Measurements from ENCODE around the gene OR2AG1.

OR2AG1 gene

GRCh38 chr11:6746626-6747025 lies 36.2 kb upstream of the OR2AG1 start:
- Histone ChIP-seq H3K27me3 (replicated peaks; ENCODE audit: control insufficient read depth, insufficient read depth, low read length) (peaks cover 2% of the 10 kb centered on the region), H3K9me3 (ENCODE audit: control insufficient read depth, low read length) (no peaks in the 10 kb centered on the region), H3K4me1 (ENCODE audit: control insufficient read depth, insufficient read depth, low read length) (no peaks in the 10 kb centered on the region), H3K4me3 (ENCODE audit: low read length) (no peak overlapping the region), H3K9ac (ENCODE audit: low read length) (no peak overlapping the region), H3K36me3 (ENCODE audit: control insufficient read depth, insufficient read depth, low read length, severe bottlenecking) (no peaks in the 10 kb centered on the region)
- DNase-seq (ENCODE audit: low read depth), result no peak

- no peak overlapping the region for H3K4me3 ChIP-seq (ENCODE audit: low read length)
- H3K36me3 ChIP-seq (ENCODE audit: control insufficient read depth, insufficient read depth, low read length, severe bottlenecking), result no peaks in the 10 kb centered on the region
- no peaks in the 10 kb centered on the region for H3K9me3 ChIP-seq (ENCODE audit: control insufficient read depth, low read length)
- no peak overlapping the region for H3K9ac ChIP-seq (ENCODE audit: low read length)
- H3K4me1 ChIP-seq (ENCODE audit: control insufficient read depth, insufficient read depth, low read length), result no peaks in the 10 kb centered on the region
- DNase-seq (ENCODE audit: low read depth), result no peak
- H3K27me3 ChIP-seq (replicated peaks; ENCODE audit: control insufficient read depth, insufficient read depth, low read length), result peaks cover 3% of the 10 kb centered on the region
These were observed 35.6 kb upstream of the OR2AG1 start for GRCh38 chr11:6747097-6747668.

GRCh38 chr11:6755303-6755952 lies 27.4 kb upstream of the OR2AG1 start:
- Histone ChIP-seq H3K27me3 (replicated peaks; ENCODE audit: control insufficient read depth, insufficient read depth, low read length) (peaks cover 3% of the 10 kb centered on the region), H3K9me3 (ENCODE audit: control insufficient read depth, low read length) (no peaks in the 10 kb centered on the region), H3K4me3 (ENCODE audit: low read length) (no peak overlapping the region), H3K36me3 (ENCODE audit: control insufficient read depth, insufficient read depth, low read length, severe bottlenecking) (no peaks in the 10 kb centered on the region), H3K4me1 (ENCODE audit: control insufficient read depth, insufficient read depth, low read length) (no peaks in the 10 kb centered on the region), H3K9ac (ENCODE audit: low read length) (no peak overlapping the region)
- DNase-seq (ENCODE audit: low read depth), result peak; percentile 73

GRCh38 chr11:6755953-6756347 lies 26.9 kb upstream of the OR2AG1 start:
- no peaks in the 10 kb centered on the region for H3K9me3 ChIP-seq (ENCODE audit: control insufficient read depth, low read length)
- H3K9ac ChIP-seq (ENCODE audit: low read length), result no peak overlapping the region
- no peaks in the 10 kb centered on the region for H3K36me3 ChIP-seq (ENCODE audit: control insufficient read depth, insufficient read depth, low read length, severe bottlenecking)
- no peak for DNase-seq (ENCODE audit: low read depth)
- no peak overlapping the region for H3K4me3 ChIP-seq (ENCODE audit: low read length)
- no peaks in the 10 kb centered on the region for H3K4me1 ChIP-seq (ENCODE audit: control insufficient read depth, insufficient read depth, low read length)
- peaks cover 3% of the 10 kb centered on the region for H3K27me3 ChIP-seq (replicated peaks; ENCODE audit: control insufficient read depth, insufficient read depth, low read length)

GRCh38 chr11:6757373-6757967 lies 25.4 kb upstream of the OR2AG1 start:
- no peaks in the 10 kb centered on the region for H3K9me3 ChIP-seq (ENCODE audit: control insufficient read depth, low read length)
- H3K4me3 ChIP-seq (ENCODE audit: low read length), result no peak overlapping the region
- no peaks in the 10 kb centered on the region for H3K36me3 ChIP-seq (ENCODE audit: control insufficient read depth, insufficient read depth, low read length, severe bottlenecking)
- no peaks in the 10 kb centered on the region for H3K4me1 ChIP-seq (ENCODE audit: control insufficient read depth, insufficient read depth, low read length)
- no peak overlapping the region for H3K9ac ChIP-seq (ENCODE audit: low read length)
- H3K27me3 ChIP-seq (replicated peaks; ENCODE audit: control insufficient read depth, insufficient read depth, low read length), result no peaks in the 10 kb centered on the region
- peak; percentile 76 for DNase-seq (ENCODE audit: low read depth)

- Histone ChIP-seq H3K27me3 (replicated peaks; ENCODE audit: control insufficient read depth, insufficient read depth, low read length) (no peaks in the 10 kb centered on the region), H3K9ac (ENCODE audit: low read length) (no peak within 1 kb of the TSS), H3K4me3 (ENCODE audit: low read length) (no peak within 1 kb of the TSS), H3K4me1 (ENCODE audit: control insufficient read depth, insufficient read depth, low read length) (no peaks in the 10 kb centered on the region), H3K9me3 (ENCODE audit: control insufficient read depth, low read length) (no peaks in the 10 kb centered on the region), H3K36me3 (ENCODE audit: control insufficient read depth, insufficient read depth, low read length, severe bottlenecking) (no peaks in the 10 kb centered on the region)
- no peak for DNase-seq (ENCODE audit: low read depth)
These were observed 10.6 kb upstream of the OR2AG1 start, which contains the start of gene OR2AG2 for GRCh38 chr11:6771926-6772893. Gene OR2AG2, minus strand, starts transcription at chr11:6771976. Its CDS starts 3,019 bp downstream, at chr11:6768957.

- Histone ChIP-seq H3K9me3 (ENCODE audit: control insufficient read depth, low read length) (no peaks in the 10 kb centered on the region), H3K4me3 (ENCODE audit: low read length) (no peak overlapping the region), H3K27me3 (replicated peaks; ENCODE audit: control insufficient read depth, insufficient read depth, low read length) (no peaks in the 10 kb centered on the region), H3K9ac (ENCODE audit: low read length) (no peak overlapping the region), H3K36me3 (ENCODE audit: control insufficient read depth, insufficient read depth, low read length, severe bottlenecking) (no peaks in the 10 kb centered on the region), H3K4me1 (ENCODE audit: control insufficient read depth, insufficient read depth, low read length) (no peaks in the 10 kb centered on the region)
- DNase-seq (ENCODE audit: low read depth), result no peak
These were observed 4.3 kb upstream of the OR2AG1 start for GRCh38 chr11:6778518-6778917.

GRCh38 chr11:6780829-6781228 lies 2.0 kb upstream of the OR2AG1 start:
- Histone ChIP-seq H3K4me3 (ENCODE audit: low read length) (no peak overlapping the region), H3K27me3 (replicated peaks; ENCODE audit: control insufficient read depth, insufficient read depth, low read length) (no peaks in the 10 kb centered on the region), H3K9me3 (ENCODE audit: control insufficient read depth, low read length) (no peaks in the 10 kb centered on the region), H3K4me1 (ENCODE audit: control insufficient read depth, insufficient read depth, low read length) (no peaks in the 10 kb centered on the region), H3K9ac (ENCODE audit: low read length) (no peak overlapping the region), H3K36me3 (ENCODE audit: control insufficient read depth, insufficient read depth, low read length, severe bottlenecking) (no peaks in the 10 kb centered on the region)
- no peak for DNase-seq (ENCODE audit: low read depth)

GRCh38 chr11:6790546-6790945 lies 7.7 kb downstream of the OR2AG1 start:
- Histone ChIP-seq H3K9me3 (ENCODE audit: control insufficient read depth, low read length) (no peaks in the 10 kb centered on the region), H3K36me3 (ENCODE audit: control insufficient read depth, insufficient read depth, low read length, severe bottlenecking) (no peaks in the 10 kb centered on the region), H3K4me3 (ENCODE audit: low read length) (no peak overlapping the region), H3K27me3 (replicated peaks; ENCODE audit: control insufficient read depth, insufficient read depth, low read length) (no peaks in the 10 kb centered on the region), H3K4me1 (ENCODE audit: control insufficient read depth, insufficient read depth, low read length) (peaks cover 6% of the 10 kb centered on the region), H3K9ac (ENCODE audit: low read length) (no peak overlapping the region)
- DNase-seq (ENCODE audit: low read depth), result no peak

- no peak overlapping the region for H3K4me3 ChIP-seq (ENCODE audit: low read length)
- no peaks in the 10 kb centered on the region for H3K27me3 ChIP-seq (replicated peaks; ENCODE audit: control insufficient read depth, insufficient read depth, low read length)
- no peak overlapping the region for H3K9ac ChIP-seq (ENCODE audit: low read length)
- H3K4me1 ChIP-seq (ENCODE audit: control insufficient read depth, insufficient read depth, low read length), result peaks cover 6% of the 10 kb centered on the region
- H3K36me3 ChIP-seq (ENCODE audit: control insufficient read depth, insufficient read depth, low read length, severe bottlenecking), result no peaks in the 10 kb centered on the region
- no peaks in the 10 kb centered on the region for H3K9me3 ChIP-seq (ENCODE audit: control insufficient read depth, low read length)
- no peak for DNase-seq (ENCODE audit: low read depth)
These were observed 11.8 kb downstream of the OR2AG1 start for GRCh38 chr11:6794639-6795038.

- Histone ChIP-seq H3K36me3 (ENCODE audit: control insufficient read depth, insufficient read depth, low read length, severe bottlenecking) (no peaks in the 10 kb centered on the region), H3K9me3 (ENCODE audit: control insufficient read depth, low read length) (no peaks in the 10 kb centered on the region), H3K27me3 (replicated peaks; ENCODE audit: control insufficient read depth, insufficient read depth, low read length) (no peaks in the 10 kb centered on the region), H3K9ac (ENCODE audit: low read length) (no peak within 1 kb of the TSS), H3K4me1 (ENCODE audit: control insufficient read depth, insufficient read depth, low read length) (no peaks in the 10 kb centered on the region), H3K4me3 (ENCODE audit: low read length) (no peak within 1 kb of the TSS)
- DNase-seq (ENCODE audit: low read depth), result no peak
These were observed 16.6 kb downstream of the OR2AG1 start, which contains the start of gene OR6A2 for GRCh38 chr11:6799402-6799801. Gene OR6A2, minus strand, starts transcription at chr11:6799689. Its CDS starts 3,981 bp downstream, at chr11:6795708.
